A172 (cell line): ENCODE data around the gene GH2. TPM values are rescaled to one million over a fixed set of nuclear protein-coding genes. Genes with fewer than 3 reads are reported as not detected.
A peak's percentile ranks its signal among the peaks of the same experiment; 100 is the strongest.
"Not testable (repeated sequence)": the region's sequence is repeated elsewhere in the genome, so short reads cannot be mapped to it uniquely, and the experiment has no call there.

Experiments used
- DNase-seq: peaks from one replicate; pipeline ENCODE4 v3.0.0-alpha.2; 2015; ENCODE audit warnings: low spot score
- total RNA-seq: library from RNA; depleted of rRNA; stranded (reverse); fragments of >200 nt; shearing (Covaris generic); gene quantifications from 2 replicates; pipeline ENCODE4 v1.2.3, GENCODE V29; 2014; rRNA removed

Gene GH2
- total RNA-seq = not detected in 2 replicates

DNA sequence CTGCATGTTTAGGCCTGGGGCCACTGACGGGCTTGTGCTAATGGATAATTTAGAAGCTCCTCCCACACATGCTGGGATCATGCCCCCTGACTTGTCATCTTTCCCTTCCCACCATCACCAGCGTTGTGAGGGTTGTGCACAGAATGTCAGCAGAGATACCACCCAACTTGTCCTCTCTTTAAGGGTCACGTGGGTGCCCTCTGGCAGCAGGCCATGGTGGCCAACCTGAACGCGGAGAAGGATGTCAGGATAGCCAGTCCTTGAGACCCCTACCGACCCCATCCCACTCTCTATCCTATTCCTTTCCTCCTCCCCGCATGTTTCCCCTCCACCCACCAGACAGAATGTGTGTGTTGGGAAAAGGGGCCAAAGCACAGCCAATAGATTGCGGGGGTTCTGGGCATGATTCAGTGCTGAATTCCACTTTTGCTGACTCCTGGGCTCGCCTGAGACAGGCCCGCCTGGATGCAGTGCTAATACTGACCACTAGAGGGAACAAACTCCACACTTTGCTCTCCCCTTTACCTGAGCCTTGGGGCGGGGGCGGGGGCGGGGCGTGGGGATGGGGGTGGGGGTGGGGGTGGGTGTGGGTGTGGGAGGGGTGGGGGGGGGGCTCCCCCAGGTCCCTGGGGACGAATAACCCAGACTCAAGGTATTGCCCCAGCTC lies at the start of gene GH2:
GH2 (minus strand) TSS at position 10 of the 667 bp plus-strand sequence. CDS start 143 bp downstream, outside the sequence.
- peak; percentile 65 for DNase-seq

GRCh38 chr17:63930951-63931575 lies 49.3 kb upstream of the GH2 start:
- no peak for DNase-seq

DNA sequence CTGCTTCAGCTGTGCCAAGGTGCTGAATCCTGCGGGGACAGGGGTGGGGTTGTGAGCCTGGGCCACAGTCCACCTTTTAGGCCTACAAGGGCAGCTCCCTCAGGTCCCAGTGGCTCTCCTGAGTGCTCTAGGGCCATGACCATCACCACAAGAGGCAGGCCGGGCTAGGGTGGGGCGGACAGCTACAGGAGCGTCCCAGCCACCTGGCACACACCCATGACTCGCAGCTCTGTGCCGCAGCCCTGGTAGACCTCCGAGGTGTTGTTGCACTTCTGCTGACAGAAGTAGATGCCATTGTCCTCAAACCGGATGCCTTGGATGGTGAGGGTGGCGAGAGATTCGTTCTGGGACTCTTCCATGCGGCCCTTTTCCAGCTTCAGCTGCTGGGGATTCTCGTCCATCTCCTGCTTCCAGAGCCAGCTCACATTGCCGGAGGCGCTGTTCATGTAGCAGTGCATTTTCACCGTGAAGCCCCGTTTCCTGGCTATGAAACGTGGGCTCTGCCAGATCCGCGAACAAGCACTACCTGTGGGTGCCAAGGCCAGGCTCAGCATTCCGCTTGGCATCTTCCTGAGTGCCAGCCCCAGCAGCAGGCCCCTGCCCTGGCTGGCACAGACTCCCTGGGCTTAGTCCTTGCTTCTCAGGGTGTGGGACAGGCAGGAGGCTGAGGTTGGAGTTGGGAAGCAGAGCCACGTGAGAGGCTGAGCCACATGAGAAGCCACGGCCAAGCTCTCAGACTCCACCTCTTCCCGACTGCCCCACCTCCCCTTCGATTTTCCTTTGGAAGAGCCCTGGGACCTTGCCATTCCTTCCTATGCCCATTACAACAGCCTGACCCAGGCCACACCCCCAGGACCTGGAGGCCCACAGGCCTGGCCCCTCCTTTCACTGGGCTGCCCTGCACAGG lies 48.4 kb upstream of the GH2 start:
- no peak for DNase-seq

- DNase-seq = no peak
These were observed 47.4 kb upstream of the GH2 start for GRCh38 chr17:63928966-63929695.

- no peak for DNase-seq
These were observed 46.5 kb upstream of the GH2 start for GRCh38 chr17:63928172-63928666.

GRCh38 chr17:63927464-63928171 lies 45.9 kb upstream of the GH2 start:
- DNase-seq = no peak

- no peak for DNase-seq
These were observed 44.4 kb upstream of the GH2 start for GRCh38 chr17:63926164-63926563.

GRCh38 chr17:63925615-63926014 lies 43.9 kb upstream of the GH2 start:
- DNase-seq = no peak

DNA sequence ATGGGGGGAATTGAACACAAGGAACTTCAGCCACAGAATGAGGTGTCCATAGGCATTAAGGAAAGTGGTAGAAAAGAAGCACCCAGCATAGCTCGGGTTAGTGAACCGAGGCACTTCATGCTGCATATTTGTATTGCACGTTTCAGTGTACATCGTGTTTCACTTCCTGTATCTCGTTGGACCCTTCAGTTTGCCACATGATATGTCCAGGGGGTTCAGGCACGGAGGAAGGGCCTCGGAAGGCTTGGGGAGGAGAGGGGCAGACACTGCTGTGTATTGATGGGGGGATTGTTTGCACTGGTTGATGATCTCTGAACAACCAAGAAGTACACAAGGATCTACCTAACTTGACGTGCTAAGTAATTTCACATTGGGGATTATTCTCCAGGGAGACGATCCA lies 40.7 kb upstream of the GH2 start:
- DNase-seq = not testable (repeated sequence)

- not testable (repeated sequence) for DNase-seq
These were observed 39.0 kb upstream of the GH2 start for GRCh38 chr17:63920779-63921178.

- DNase-seq = not testable (repeated sequence)
These were observed 38.3 kb upstream of the GH2 start for GRCh38 chr17:63920050-63920449.

DNA sequence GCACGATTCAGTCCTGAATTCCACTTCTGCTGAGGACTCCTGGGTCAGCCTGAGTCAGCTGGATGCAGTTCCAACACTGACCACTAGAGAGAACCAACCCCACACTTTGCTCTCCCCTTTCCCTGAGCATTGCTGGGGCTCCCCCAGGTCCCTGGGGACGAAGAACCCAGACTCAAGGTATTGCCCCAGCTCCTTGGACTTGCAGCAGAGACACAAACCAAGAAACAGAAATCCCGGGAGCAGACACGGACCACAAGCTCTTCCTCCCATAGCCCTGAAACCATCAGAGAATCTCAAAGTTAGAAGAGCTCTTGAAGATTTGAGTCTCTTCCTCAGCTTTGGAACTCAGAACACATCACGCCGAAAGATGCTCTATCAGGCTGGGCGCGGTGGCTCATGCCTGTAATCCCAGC lies 37.6 kb upstream of the GH2 start:
- DNase-seq = peak; percentile 63

DNA sequence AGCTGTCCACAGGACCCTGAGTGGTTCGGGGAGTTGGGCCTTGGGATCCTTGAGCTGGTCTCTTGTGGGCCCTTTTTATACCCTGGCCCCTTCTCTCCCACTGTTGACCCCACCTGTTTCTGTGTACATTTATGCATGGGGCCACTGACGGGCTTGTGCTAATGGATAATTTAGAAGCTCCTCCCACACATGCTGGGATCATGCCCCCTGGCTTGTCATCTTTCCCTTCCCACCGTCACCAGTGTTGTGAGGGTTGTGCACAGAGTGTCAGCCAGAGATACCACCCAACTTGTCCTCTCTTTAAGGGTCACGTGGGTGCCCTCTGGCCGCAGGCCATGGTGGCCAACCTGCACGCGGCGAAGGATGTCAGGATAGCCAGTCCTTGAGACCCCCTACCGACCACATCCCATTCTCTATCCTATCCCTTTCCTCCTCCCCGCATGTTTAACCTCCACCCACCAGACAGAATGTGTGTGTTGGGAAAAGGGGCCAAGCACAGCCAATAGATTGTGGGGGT lies 37.1 kb upstream of the GH2 start, which contains the start of gene GH1:
GH1 (minus strand) TSS at position 51 of the 517 bp plus-strand sequence. CDS start 63 bp downstream, outside the sequence.
- DNase-seq = not testable (repeated sequence)

- DNase-seq = no peak
These were observed 36.6 kb upstream of the GH2 start for GRCh38 chr17:63918305-63918704.

GRCh38 chr17:63917646-63918045 lies 35.9 kb upstream of the GH2 start:
- DNase-seq = no peak

DNA sequence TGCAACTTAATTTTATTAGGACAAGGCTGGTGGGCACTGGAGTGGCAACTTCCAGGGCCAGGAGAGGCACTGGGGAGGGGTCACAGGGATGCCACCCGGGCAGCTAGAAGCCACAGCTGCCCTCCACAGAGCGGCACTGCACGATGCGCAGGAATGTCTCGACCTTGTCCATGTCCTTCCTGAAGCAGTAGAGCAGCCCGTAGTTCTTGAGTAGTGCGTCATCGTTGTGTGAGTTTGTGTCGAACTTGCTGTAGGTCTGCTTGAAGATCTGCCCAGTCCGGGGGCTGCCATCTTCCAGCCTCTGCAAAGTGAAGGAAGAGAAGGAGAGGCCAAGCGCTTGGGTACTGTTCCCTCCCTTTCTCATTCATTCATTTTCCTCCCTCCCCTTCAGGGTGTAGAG lies 35.5 kb upstream of the GH2 start:
- not testable (repeated sequence) for DNase-seq

GRCh38 chr17:63916566-63917185 lies 34.9 kb upstream of the GH2 start:
- DNase-seq = no peak

- DNase-seq = not testable (repeated sequence)
These were observed 34.0 kb upstream of the GH2 start for GRCh38 chr17:63915753-63916152.

DNA sequence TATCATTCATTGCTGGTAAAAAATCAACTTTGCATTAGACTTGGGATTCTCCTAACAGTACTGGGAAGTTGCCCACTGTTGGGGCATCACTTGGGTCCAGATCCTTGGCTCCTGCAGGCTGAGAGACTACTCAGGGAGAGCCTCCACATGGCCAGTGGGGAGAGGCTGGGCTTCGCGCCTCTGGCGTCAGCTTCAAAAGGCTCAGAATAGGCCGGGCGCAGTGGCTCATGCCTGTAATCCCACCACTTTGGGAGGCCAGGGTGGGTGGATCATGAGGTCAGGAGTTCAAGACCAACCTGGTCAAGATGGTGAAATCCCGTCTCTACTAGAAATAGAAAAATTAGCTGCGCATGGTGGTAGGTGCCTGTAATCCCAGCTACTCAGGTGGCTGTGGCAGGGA lies 32.7 kb upstream of the GH2 start:
- no peak for DNase-seq

DNA sequence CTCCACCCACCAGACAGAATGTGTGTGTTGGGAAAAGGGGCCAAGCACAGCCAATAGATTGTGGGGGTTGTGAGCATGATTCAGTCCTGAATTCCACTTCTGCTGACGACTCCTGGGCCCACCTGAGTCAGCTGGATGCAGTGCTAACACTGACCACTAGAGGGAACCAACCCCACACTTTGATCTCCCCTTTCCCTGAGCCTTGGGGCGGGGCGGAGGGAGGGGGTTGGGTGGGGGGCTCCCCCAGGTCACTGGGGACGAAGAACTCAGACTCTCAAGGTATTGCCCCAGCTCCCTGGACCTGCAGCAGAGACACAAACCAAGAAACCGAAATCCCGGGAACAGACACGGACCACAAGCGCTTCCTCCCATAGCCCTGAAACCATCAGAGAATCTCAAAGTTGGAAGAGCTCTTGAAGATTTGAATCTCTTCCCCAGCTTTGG lies 29.9 kb upstream of the GH2 start:
- peak; percentile 49 for DNase-seq
